Fibroblast of lung (primary cell): Measurements from ENCODE around the gene BCAS1. TPM values are rescaled to one million over a fixed set of nuclear protein-coding genes. Genes with fewer than 3 reads are reported as not detected.

Experiments
- DNase-seq, 2 donors: peaks; one replicate each; pipeline versions ENCODE4 v3.0.0 to v3.0.0-alpha.2; 2010; ENCODE audit warnings: low read depth in 2 of 2
- H2AFZ ChIP-seq: 2 replicates; pipeline ENCODE4 v1.5.1; 2012; ENCODE audit warnings: low read length, control low read depth, inconsistent platforms
- H3K27ac ChIP-seq: 2 replicates; pipeline ENCODE4 v1.5.1; 2011; ENCODE audit warnings: low read length, control low read depth; ENCODE audit not compliant: insufficient read depth
- H3K27me3 ChIP-seq: 2 replicates; pipeline ENCODE4 v1.5.1; 2011; ENCODE audit warnings: mild to moderate bottlenecking, low read length; ENCODE audit not compliant: control insufficient read depth, insufficient read depth
- H3K36me3 ChIP-seq: 2 replicates; pipeline ENCODE4 v1.5.1; 2011; ENCODE audit warnings: low read length; ENCODE audit not compliant: control insufficient read depth, insufficient read depth
- H3K4me1 ChIP-seq: 2 replicates; pipeline ENCODE4 v1.5.1; 2011; ENCODE audit warnings: low read length; ENCODE audit not compliant: control insufficient read depth, insufficient read depth; ENCODE audit errors: extremely low read depth
- H3K4me2 ChIP-seq: 2 replicates; pipeline ENCODE4 v1.5.1; 2011; ENCODE audit warnings: low read length, control low read depth; ENCODE audit not compliant: insufficient read depth; ENCODE audit errors: extremely low read depth
- H3K4me3 ChIP-seq, 4 experiments: fragments of 200-600 bp in 1 of 4; sonication (generic) in 1 of 4; replicated peaks in 1 of 4; 2 replicates each; pipeline ENCODE4 v1.5.1; 2011 to 2016; ENCODE audit warnings: low read length in 4 of 4, low read depth in 3 of 4, mild to moderate bottlenecking in 3 of 4, control low read depth in 2 of 4, inconsistent platforms in 1 of 4, mixed read lengths in 1 of 4; ENCODE audit not compliant: insufficient read depth in 1 of 4; ENCODE audit errors: control extremely low read depth in 1 of 4
- H3K79me2 ChIP-seq: 2 replicates; pipeline ENCODE4 v1.5.1; 2012; ENCODE audit warnings: mild to moderate bottlenecking, low read length, inconsistent platforms; ENCODE audit not compliant: control insufficient read depth, insufficient read depth
- H3K9ac ChIP-seq: 2 replicates; pipeline ENCODE4 v1.5.1; 2011; ENCODE audit warnings: mild to moderate bottlenecking, low read length, control low read depth; ENCODE audit not compliant: insufficient read depth
- H3K9me3 ChIP-seq: 2 replicates; pipeline ENCODE4 v1.5.1; 2012; ENCODE audit warnings: low read depth, low read length; ENCODE audit not compliant: control insufficient read depth, insufficient read depth
- H4K20me1 ChIP-seq: 2 replicates; pipeline ENCODE4 v1.5.1; 2011; ENCODE audit warnings: low read length; ENCODE audit not compliant: control insufficient read depth, insufficient read depth; ENCODE audit errors: extremely low read depth
- EZH2 ChIP-seq: IDR thresholded peaks from 2 replicates; pipeline ENCODE4 v1.5.1; 2012; ENCODE audit warnings: low read length, control low read depth, mild to moderate bottlenecking; ENCODE audit errors: missing control alignments
- polyA plus RNA-seq, 2 donors: library from polyadenylated mRNA; depleted of rRNA in 1 of 2; stranded (reverse) in 1 of 2; unstranded in 1 of 2; fragments of >200 nt; gene quantifications; 2 replicates each; pipeline ENCODE4 v1.2.1, GENCODE V29; 2011 to 2012; ENCODE audit warnings: missing spikeins in 1 of 2
- total RNA-seq: library from RNA; depleted of rRNA; stranded (reverse); fragments of >200 nt; gene quantifications from 2 replicates; pipeline ENCODE4 v1.2.1, GENCODE V29; 2014
- TF ChIP-seq, protein P1 (sequence below), 2 donors: IDR thresholded peaks in 1 of 2; conservative IDR thresholded peaks in 1 of 2; 1 replicate in 1 of 2; 2 replicates in 1 of 2; pipeline ENCODE4 v1.5.1; 2011 to 2012; ENCODE audit warnings: low read length in 2 of 2, control low read depth in 1 of 2, inconsistent platforms in 1 of 2, low read depth in 1 of 2, mild to moderate bottlenecking in 1 of 2

Gene BCAS1
- total and polyA plus RNA-seq, 2 donors (not counting 1 experiment from before 2014, with no cell fraction given): 0.17 TPM; not detected in 1

DNA sequence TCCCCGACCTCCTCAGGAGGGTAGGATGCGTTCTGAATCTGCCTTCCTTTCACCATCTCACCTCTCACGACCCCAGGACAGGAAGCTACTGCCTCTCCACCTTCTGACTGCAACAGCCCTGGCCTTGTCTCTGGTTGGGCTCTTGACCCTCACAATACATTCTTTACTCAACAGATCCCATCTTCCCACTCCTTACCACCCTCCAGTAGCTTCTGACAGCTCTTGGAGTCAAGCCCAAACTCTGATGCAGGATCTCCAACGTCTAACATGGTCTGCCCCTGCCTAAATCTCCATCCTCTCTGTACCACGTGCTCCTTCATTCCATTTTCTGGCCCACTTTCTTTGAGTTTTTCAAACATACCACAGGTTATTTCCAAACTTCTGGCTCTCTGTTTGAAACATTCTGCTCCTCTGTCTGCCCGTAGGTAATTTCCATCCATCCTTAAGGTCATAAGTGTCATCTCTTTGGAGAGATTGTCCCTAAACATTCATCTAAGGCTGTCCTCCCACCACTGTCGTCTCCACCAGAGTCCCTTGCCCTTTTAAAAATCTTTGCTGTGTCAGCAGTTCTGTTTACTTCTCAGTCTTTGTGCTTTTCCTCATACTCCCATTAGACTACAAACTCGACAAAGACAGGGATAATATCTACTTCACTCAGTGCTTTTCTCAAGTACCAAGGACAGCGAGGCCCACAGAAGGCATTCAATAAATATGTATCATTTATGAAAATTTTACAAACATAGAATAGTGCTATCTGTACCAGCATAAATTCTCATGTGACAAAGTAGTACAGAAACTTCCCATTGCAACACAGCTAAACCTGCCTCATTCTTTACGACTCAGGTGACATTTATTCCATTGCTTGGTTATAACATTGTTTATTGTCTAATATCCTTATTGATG lies 73.6 kb downstream of the BCAS1 start:
- no peak for DNase-seq
- Histone ChIP-seq H3K4me2 (no peak overlapping the region), H3K9ac (no peak overlapping the region), H3K79me2 (no peaks in the 10 kb centered on the region), H3K4me1 (no peaks in the 10 kb centered on the region), H3K27me3 (no peaks in the 10 kb centered on the region), H3K4me3 (no peak overlapping the region), H3K9me3 (no peaks in the 10 kb centered on the region), H3K36me3 (no peaks in the 10 kb centered on the region), H2AFZ (no peak overlapping the region), H3K27ac (no peak overlapping the region), H4K20me1 (no peaks in the 10 kb centered on the region)
- no peak for TF ChIP-seq EZH2
- TF ChIP-seq, protein P1, sequence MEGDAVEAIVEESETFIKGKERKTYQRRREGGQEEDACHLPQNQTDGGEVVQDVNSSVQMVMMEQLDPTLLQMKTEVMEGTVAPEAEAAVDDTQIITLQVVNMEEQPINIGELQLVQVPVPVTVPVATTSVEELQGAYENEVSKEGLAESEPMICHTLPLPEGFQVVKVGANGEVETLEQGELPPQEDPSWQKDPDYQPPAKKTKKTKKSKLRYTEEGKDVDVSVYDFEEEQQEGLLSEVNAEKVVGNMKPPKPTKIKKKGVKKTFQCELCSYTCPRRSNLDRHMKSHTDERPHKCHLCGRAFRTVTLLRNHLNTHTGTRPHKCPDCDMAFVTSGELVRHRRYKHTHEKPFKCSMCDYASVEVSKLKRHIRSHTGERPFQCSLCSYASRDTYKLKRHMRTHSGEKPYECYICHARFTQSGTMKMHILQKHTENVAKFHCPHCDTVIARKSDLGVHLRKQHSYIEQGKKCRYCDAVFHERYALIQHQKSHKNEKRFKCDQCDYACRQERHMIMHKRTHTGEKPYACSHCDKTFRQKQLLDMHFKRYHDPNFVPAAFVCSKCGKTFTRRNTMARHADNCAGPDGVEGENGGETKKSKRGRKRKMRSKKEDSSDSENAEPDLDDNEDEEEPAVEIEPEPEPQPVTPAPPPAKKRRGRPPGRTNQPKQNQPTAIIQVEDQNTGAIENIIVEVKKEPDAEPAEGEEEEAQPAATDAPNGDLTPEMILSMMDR (conservative IDR thresholded peaks at IDR 0.05 in 1 of 2, IDR thresholded peaks at IDR 0.05 in 1 of 2; ENCODE audit: low read depth in 1 of 2, low read length in 2 of 2): no peak

DNA sequence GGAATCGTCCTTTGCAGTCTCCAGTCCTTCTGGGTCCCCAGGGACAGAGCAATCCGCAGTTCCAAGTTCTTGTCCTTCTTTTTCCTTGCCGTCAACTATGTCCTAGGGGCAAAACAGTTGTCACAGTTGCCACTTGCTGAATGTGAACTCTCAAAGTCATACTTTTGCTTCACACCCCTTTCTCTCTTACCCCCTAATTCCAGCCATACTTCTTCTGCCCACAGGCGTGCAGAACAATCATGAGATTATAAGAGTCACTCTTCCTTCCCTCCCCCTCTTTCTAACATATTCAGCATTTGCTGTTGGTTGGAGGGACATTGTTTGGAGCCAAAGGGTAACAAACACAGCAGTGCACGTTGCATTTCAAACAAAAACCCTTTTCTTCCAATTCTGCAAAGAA lies 74.4 kb downstream of the BCAS1 start:
- no peaks in the 10 kb centered on the region for H3K79me2 ChIP-seq

DNA sequence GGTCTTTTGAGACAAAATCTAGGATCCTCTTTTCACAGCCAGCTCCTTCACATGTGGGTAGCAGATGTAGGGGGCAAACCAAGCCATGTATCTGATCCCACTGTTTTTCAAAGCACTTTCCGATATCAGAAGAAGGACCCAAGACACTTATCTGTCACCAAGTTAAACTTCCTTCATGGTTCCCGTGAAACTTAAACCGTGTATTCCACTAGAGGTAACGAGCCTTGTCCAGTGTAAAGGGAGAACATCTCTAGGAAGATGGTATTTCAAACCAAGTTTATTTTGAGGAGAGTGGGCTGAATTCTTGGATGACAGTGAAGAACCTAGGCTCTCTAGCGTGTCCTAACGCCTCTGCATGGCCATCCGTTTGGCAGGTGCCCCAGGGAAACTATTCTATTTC lies 76.3 kb downstream of the BCAS1 start:
- Histone ChIP-seq H3K79me2 (no peaks in the 10 kb centered on the region), H4K20me1 (no peaks in the 10 kb centered on the region), H3K27ac (no peak overlapping the region), H3K4me3 (no peak overlapping the region), H3K4me1 (no peaks in the 10 kb centered on the region), H3K9ac (no peak overlapping the region), H2AFZ (no peak overlapping the region), H3K36me3 (no peaks in the 10 kb centered on the region), H3K9me3 (no peaks in the 10 kb centered on the region), H3K4me2 (no peak overlapping the region), H3K27me3 (no peaks in the 10 kb centered on the region)
- TF ChIP-seq, protein P1 (conservative IDR thresholded peaks at IDR 0.05 in 1 of 2, IDR thresholded peaks at IDR 0.05 in 1 of 2; ENCODE audit: low read depth in 1 of 2, low read length in 2 of 2): no peak
- TF ChIP-seq EZH2: no peak
- DNase-seq: no peak

More for the DNA sequence above, 74.4 kb downstream of the BCAS1 start:
- no peak for TF ChIP-seq EZH2
- TF ChIP-seq, protein P1 (conservative IDR thresholded peaks at IDR 0.05 in 1 of 2, IDR thresholded peaks at IDR 0.05 in 1 of 2; ENCODE audit: low read depth in 1 of 2, low read length in 2 of 2): no peak
- peak in 1 of 2 donors; percentile 3 for DNase-seq
- no peaks in the 10 kb centered on the region for H3K36me3 ChIP-seq
- no peaks in the 10 kb centered on the region for H4K20me1 ChIP-seq
- H2AFZ ChIP-seq: no peak overlapping the region
- no peak overlapping the region for H3K4me3 ChIP-seq
- no peak overlapping the region for H3K9ac ChIP-seq
- H3K4me2 ChIP-seq: no peak overlapping the region
- no peaks in the 10 kb centered on the region for H3K4me1 ChIP-seq
- no peaks in the 10 kb centered on the region for H3K9me3 ChIP-seq
- H3K27ac ChIP-seq: no peak overlapping the region
- no peaks in the 10 kb centered on the region for H3K27me3 ChIP-seq
